Esophagus squamous epithelium (tissue), 4 donors: ENCODE data around the gene SSRP1.

ENCODE experiments used
- CTCF ChIP-seq, 6 experiments: fragments of 450-650 bp in 4 of 6; fragments of 200-600 bp in 2 of 6; sonication (generic) in 2 of 6; IDR thresholded peaks; one replicate each; pipeline ENCODE4 v1.5.1; 2016 to 2019; ENCODE audit warnings: antibody characterized with exemption in 6 of 6, mild to moderate bottlenecking in 4 of 6, moderate library complexity in 4 of 6
- POLR2A ChIP-seq, 4 donors: fragments of 450-650 bp; IDR thresholded peaks; one replicate each; pipeline ENCODE4 v1.6.1; 2017; ENCODE audit warnings: antibody characterized with exemption in 4 of 4, mild to moderate bottlenecking in 4 of 4, moderate library complexity in 3 of 4

GRCh38 chr11:57290288-57290687, 45.4 kb downstream of the SSRP1 start:
- no peak for TF ChIP-seq CTCF (IDR thresholded peaks at IDR 0.05)
- no peak for TF ChIP-seq POLR2A (IDR thresholded peaks at IDR 0.05)
